Sigmoid colon (tissue), 4 donors: ENCODE results near the gene GOPC.

Source experiments
- EP300 ChIP-seq, 4 donors: sonication (generic); formaldehyde crosslinking; IDR thresholded peaks; one replicate each; pipeline ENCODE4 v1.6.1; 2017; ENCODE audit warnings: antibody characterized with exemption in 4 of 4
- POLR2A ChIP-seq, 2 donors: fragments of 450-650 bp; IDR thresholded peaks; one replicate each; pipeline ENCODE4 v1.6.1; 2016; ENCODE audit warnings: antibody characterized with exemption in 2 of 2, mild to moderate bottlenecking in 2 of 2, moderate library complexity in 2 of 2
- TF ChIP-seq, protein P1 (sequence below), 4 experiments: fragments of 450-650 bp in 3 of 4; fragments of 200-600 bp in 1 of 4; IDR thresholded peaks; one replicate each; pipeline ENCODE4 v1.5.1; 2016 to 2019; ENCODE audit warnings: antibody characterized with exemption in 4 of 4, mild to moderate bottlenecking in 3 of 4, moderate library complexity in 2 of 4

DNA sequence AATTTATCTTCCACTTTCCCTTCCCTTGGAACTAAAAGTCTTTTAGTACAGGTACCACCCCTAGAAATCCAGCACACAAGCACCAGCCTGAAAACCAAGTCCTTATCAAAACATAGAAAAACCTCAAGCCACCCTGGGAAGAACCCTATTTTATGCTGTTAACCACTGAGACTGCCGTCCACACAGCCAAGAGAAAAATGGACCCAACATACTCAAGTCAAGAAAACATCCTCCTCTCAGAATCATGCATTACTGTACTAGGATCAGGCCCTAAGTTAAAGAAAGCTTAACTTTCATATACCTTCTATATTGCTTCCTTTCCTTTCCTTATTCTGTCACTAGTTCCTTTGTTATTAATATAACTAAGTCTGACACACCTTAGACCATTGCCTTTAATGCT lies 16.9 kb upstream of the GOPC start:
- no peak for TF ChIP-seq EP300 (IDR thresholded peaks at IDR 0.05)
- TF ChIP-seq, protein P1, sequence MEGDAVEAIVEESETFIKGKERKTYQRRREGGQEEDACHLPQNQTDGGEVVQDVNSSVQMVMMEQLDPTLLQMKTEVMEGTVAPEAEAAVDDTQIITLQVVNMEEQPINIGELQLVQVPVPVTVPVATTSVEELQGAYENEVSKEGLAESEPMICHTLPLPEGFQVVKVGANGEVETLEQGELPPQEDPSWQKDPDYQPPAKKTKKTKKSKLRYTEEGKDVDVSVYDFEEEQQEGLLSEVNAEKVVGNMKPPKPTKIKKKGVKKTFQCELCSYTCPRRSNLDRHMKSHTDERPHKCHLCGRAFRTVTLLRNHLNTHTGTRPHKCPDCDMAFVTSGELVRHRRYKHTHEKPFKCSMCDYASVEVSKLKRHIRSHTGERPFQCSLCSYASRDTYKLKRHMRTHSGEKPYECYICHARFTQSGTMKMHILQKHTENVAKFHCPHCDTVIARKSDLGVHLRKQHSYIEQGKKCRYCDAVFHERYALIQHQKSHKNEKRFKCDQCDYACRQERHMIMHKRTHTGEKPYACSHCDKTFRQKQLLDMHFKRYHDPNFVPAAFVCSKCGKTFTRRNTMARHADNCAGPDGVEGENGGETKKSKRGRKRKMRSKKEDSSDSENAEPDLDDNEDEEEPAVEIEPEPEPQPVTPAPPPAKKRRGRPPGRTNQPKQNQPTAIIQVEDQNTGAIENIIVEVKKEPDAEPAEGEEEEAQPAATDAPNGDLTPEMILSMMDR (IDR thresholded peaks at IDR 0.05), result no peak
- TF ChIP-seq POLR2A (IDR thresholded peaks at IDR 0.05), result no peak
